ENCODE results near the gene CBX4.

Gene CBX4

GRCh38 chr17:79785900-79786810 lies 53.1 kb downstream of the CBX4 start:
- DNase-seq: no peak

GRCh38 chr17:79785017-79785899 lies 54.0 kb downstream of the CBX4 start:
- no peak for DNase-seq

- DNase-seq: no peak
Observed at GRCh38 chr17:79784353-79785016, 54.8 kb downstream of the CBX4 start.

GRCh38 chr17:79783891-79784290 lies 55.3 kb downstream of the CBX4 start:
- no peak for DNase-seq
